Activated naive CD4-positive, alpha-beta T cell treated with anti-CD3 and anti-CD28 coated beads, Interleukin-2, amount 50 U/mL, for 24 hours (primary cell): ENCODE measurements around the gene FAM83E.

Experiments
- H3K27ac Mint-ChIP-seq: one replicate; pipeline ENCODE4 v1.8.0; 2021; ENCODE audit warnings: mild to moderate bottlenecking, mixed read lengths
- H3K27me3 Mint-ChIP-seq: one replicate; pipeline ENCODE4 v1.8.0; 2021; ENCODE audit warnings: mixed read lengths
- H3K36me3 Mint-ChIP-seq: one replicate; pipeline ENCODE4 v1.8.0; 2021; ENCODE audit warnings: mixed read lengths
- H3K4me1 Mint-ChIP-seq: one replicate; pipeline ENCODE4 v1.8.0; 2021; ENCODE audit warnings: mixed read lengths
- H3K4me3 Mint-ChIP-seq: one replicate; pipeline ENCODE4 v1.8.0; 2021; ENCODE audit warnings: mild to moderate bottlenecking, mixed read lengths
- H3K9me3 Mint-ChIP-seq: one replicate; pipeline ENCODE4 v1.8.0; 2021; ENCODE audit warnings: mixed read lengths

Gene FAM83E

GRCh38 chr19:48624791-48625723 is 10.2 kb upstream of the FAM83E start:
- H3K9me3 Mint-ChIP-seq: no peaks in the 10 kb centered on the region
- H3K27me3 Mint-ChIP-seq: no peaks in the 10 kb centered on the region
- H3K27ac Mint-ChIP-seq: peak overlapping the region; percentile 46
- H3K36me3 Mint-ChIP-seq: peaks cover 16% of the 10 kb centered on the region
- peak overlapping the region; percentile 61 for H3K4me3 Mint-ChIP-seq
- H3K4me1 Mint-ChIP-seq: peaks cover 41% of the 10 kb centered on the region

- Mint-ChIP-seq H3K9me3 (no peaks in the 10 kb centered on the region), H3K36me3 (peaks cover 19% of the 10 kb centered on the region), H3K27me3 (no peaks in the 10 kb centered on the region), H3K4me1 (peaks cover 48% of the 10 kb centered on the region), H3K27ac (peak overlapping the region; percentile 99), H3K4me3 (peak overlapping the region; percentile 89)
These were observed 9.3 kb upstream of the FAM83E start for GRCh38 chr19:48624067-48624594.

GRCh38 chr19:48623556-48624066 is 8.7 kb upstream of the FAM83E start:
- H3K27me3 Mint-ChIP-seq: no peaks in the 10 kb centered on the region
- peak overlapping the region; percentile 89 for H3K4me3 Mint-ChIP-seq
- peaks cover 48% of the 10 kb centered on the region for H3K4me1 Mint-ChIP-seq

GRCh38 chr19:48619692-48620585 is 5.1 kb upstream of the FAM83E start:
- Mint-ChIP-seq H3K27ac (peak overlapping the region; percentile 99), H3K4me1 (peaks cover 50% of the 10 kb centered on the region), H3K27me3 (no peaks in the 10 kb centered on the region), H3K4me3 (peak overlapping the region; percentile 96), H3K36me3 (peaks cover 40% of the 10 kb centered on the region), H3K9me3 (no peaks in the 10 kb centered on the region)

More at GRCh38 chr19:48623556-48624066, 8.7 kb upstream of the FAM83E start:
- no peaks in the 10 kb centered on the region for H3K9me3 Mint-ChIP-seq
- H3K27ac Mint-ChIP-seq: peak overlapping the region; percentile 99
- peaks cover 19% of the 10 kb centered on the region for H3K36me3 Mint-ChIP-seq

- Mint-ChIP-seq H3K27ac (peak within 1 kb of the TSS; percentile 99), H3K4me1 (peaks cover 45% of the 10 kb centered on the region), H3K27me3 (no peaks in the 10 kb centered on the region), H3K9me3 (no peaks in the 10 kb centered on the region), H3K36me3 (peaks cover 40% of the 10 kb centered on the region), H3K4me3 (peak within 1 kb of the TSS; percentile 96)
These were observed 4.2 kb upstream of the FAM83E start, which contains the start of the genes RPL18 and SPHK2 for GRCh38 chr19:48618916-48619691. Gene RPL18, minus strand, starts transcription at chr19:48619178. Its CDS starts 35 bp downstream, at chr19:48619143. Gene SPHK2, plus strand, starts transcription at chr19:48619506. Its CDS starts 1,009 bp downstream, at chr19:48620515.

GRCh38 chr19:48618278-48618915 is 3.5 kb upstream of the FAM83E start:
- peaks cover 35% of the 10 kb centered on the region for H3K36me3 Mint-ChIP-seq
- H3K4me1 Mint-ChIP-seq: peaks cover 42% of the 10 kb centered on the region

GRCh38 chr19:48617146-48617937 is 2.5 kb upstream of the FAM83E start:
- peak overlapping the region; percentile 99 for H3K27ac Mint-ChIP-seq
- no peaks in the 10 kb centered on the region for H3K27me3 Mint-ChIP-seq
- peak overlapping the region; percentile 96 for H3K4me3 Mint-ChIP-seq
- H3K4me1 Mint-ChIP-seq: peaks cover 35% of the 10 kb centered on the region
- H3K9me3 Mint-ChIP-seq: no peaks in the 10 kb centered on the region
- H3K36me3 Mint-ChIP-seq: peaks cover 32% of the 10 kb centered on the region

More at GRCh38 chr19:48618278-48618915, 3.5 kb upstream of the FAM83E start:
- H3K27me3 Mint-ChIP-seq: no peaks in the 10 kb centered on the region
- H3K9me3 Mint-ChIP-seq: no peaks in the 10 kb centered on the region
- peak overlapping the region; percentile 99 for H3K27ac Mint-ChIP-seq
- H3K4me3 Mint-ChIP-seq: peak overlapping the region; percentile 96

- peaks cover 30% of the 10 kb centered on the region for H3K36me3 Mint-ChIP-seq
- H3K27ac Mint-ChIP-seq: peak overlapping the region; percentile 79
- H3K4me1 Mint-ChIP-seq: peaks cover 31% of the 10 kb centered on the region
- H3K4me3 Mint-ChIP-seq: peak overlapping the region; percentile 96
- H3K9me3 Mint-ChIP-seq: no peaks in the 10 kb centered on the region
- H3K27me3 Mint-ChIP-seq: no peaks in the 10 kb centered on the region
These were observed 1.7 kb upstream of the FAM83E start for GRCh38 chr19:48616491-48617056.

GRCh38 chr19:48616041-48616436 is 1.2 kb upstream of the FAM83E start:
- H3K4me3 Mint-ChIP-seq: peak overlapping the region; percentile 96
- peak overlapping the region; percentile 79 for H3K27ac Mint-ChIP-seq
- peaks cover 28% of the 10 kb centered on the region for H3K36me3 Mint-ChIP-seq
- peaks cover 28% of the 10 kb centered on the region for H3K4me1 Mint-ChIP-seq
- H3K9me3 Mint-ChIP-seq: no peaks in the 10 kb centered on the region
- no peaks in the 10 kb centered on the region for H3K27me3 Mint-ChIP-seq

GRCh38 chr19:48615231-48616040 is 560 bp upstream of the FAM83E start:
- Mint-ChIP-seq H3K4me1 (peaks cover 28% of the 10 kb centered on the region), H3K27me3 (no peaks in the 10 kb centered on the region), H3K27ac (peak overlapping the region; percentile 72), H3K36me3 (peaks cover 28% of the 10 kb centered on the region), H3K9me3 (no peaks in the 10 kb centered on the region), H3K4me3 (peak overlapping the region; percentile 96)

GRCh38 chr19:48613852-48614435 is 932 bp downstream of the FAM83E start:
- Mint-ChIP-seq H3K36me3 (peaks cover 24% of the 10 kb centered on the region), H3K4me1 (peaks cover 19% of the 10 kb centered on the region), H3K27me3 (no peaks in the 10 kb centered on the region), H3K9me3 (no peaks in the 10 kb centered on the region), H3K27ac (peak overlapping the region; percentile 77), H3K4me3 (no peak overlapping the region)
